ENCODE data around the gene C10orf95. TPM values are rescaled to one million over a fixed set of nuclear protein-coding genes. Genes with fewer than 3 reads are reported as not detected.

The C10orf95 gene
- total RNA-seq, 2 experiments from 2014 or later: 0.33 TPM; not detected in 1

DNA sequence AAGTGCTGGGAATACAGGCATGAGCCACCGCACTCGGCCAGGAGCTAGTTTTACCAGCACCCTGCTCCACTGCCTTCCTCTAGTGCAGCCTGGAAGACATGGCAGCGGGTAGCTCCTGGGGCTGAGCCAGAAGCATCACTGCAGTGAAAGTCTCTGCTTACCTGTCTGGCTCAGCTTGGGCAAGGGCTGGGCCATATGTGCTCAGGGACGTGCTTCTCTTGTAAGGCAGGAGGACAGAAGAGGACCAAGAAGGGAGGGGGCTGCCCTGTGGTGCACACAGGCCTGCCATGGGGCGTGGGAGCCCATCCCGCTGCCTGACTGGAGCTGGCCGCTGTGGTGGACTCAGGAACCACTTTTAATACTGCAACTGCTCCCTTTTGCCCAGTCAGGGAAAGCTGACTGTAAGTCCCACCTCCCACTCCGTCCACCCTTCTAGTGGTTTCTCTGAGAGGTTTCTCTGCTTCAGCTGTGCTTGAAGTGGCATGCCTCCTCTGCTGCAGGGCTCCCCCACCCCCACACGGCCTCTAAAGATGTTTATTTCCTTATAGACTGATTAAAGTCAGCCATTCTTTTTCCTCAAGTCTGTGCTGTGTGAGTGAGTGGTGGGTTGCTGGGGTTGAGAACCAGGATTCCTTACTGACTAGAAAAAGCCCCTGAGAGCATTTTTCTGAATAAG lies 25.3 kb upstream of the C10orf95 start:
- Mint-ChIP-seq H3K27ac (no peak overlapping the region), H3K9me3 (no peaks in the 10 kb centered on the region), H3K4me3 (no peak overlapping the region)

DNA sequence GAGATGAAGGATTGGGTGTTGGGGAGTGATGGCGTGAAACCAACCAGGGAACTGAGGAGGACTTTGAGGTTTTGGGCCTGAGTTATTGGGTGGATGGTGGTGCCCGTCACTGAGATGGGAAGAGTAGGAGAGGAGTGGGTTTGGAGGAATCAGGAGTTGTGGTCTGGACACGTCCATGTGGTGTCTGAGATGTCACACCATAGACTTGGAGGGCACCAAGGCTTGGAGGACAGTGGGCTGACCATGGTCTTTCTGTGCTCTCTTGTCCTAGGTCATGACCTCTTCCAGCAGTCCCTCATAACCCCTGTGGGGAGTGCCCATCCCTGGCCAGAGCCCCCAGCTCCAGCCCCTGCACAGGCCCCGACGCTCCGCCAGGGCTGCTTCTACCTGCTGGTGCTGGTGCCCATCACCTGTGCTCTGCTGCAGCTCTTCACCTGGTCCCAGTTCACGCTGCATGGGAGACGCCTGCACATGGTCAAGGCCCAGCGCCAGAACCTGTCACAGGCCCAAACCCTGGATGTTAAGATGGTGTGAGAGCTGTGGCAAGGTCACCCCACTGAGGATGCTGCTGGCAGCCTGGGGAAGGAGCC lies 24.2 kb upstream of the C10orf95 start:
- H3K9me3 Mint-ChIP-seq: no peaks in the 10 kb centered on the region
- POLR2A ChIA-PET: interaction anchor here (0.7 to 1.3 kb wide), 2 partner anchors 10 to 13 kb away, joined by 3 read pairs; no protein-coding TSS in a partner anchor
- no peak for DNase-seq
- CTCF ChIA-PET: interaction anchor here (0.6 to 1.8 kb wide), 2 partner anchors 14 to 72 kb away, joined by 3 to 5 read pairs; no protein-coding TSS in a partner anchor
- H3K4me1 Mint-ChIP-seq: peaks cover 14% of the 10 kb centered on the region
- peaks cover 21% of the 10 kb centered on the region for H3K36me3 Mint-ChIP-seq (ENCODE audit: low read depth)
- H3K27me3 Mint-ChIP-seq: no peaks in the 10 kb centered on the region
- no peak overlapping the region for H3K4me3 Mint-ChIP-seq
- H3K27ac Mint-ChIP-seq: no peak overlapping the region

More for the DNA sequence above, 25.3 kb upstream of the C10orf95 start:
- H3K27me3 Mint-ChIP-seq: no peaks in the 10 kb centered on the region
- peaks cover 30% of the 10 kb centered on the region for H3K36me3 Mint-ChIP-seq (ENCODE audit: low read depth)
- ChIA-PET CTCF (interaction anchor here (1.3 to 1.8 kb wide), 2 partner anchors 15 to 42 kb away, joined by 3 to 5 read pairs; no protein-coding TSS in a partner anchor), POLR2A (interaction anchor here (1.0 to 2.9 kb wide), 5 partner anchors 11 to 56 kb away, joined by 3 to 6 read pairs (median 3); partner anchors contain the start of genes FBXL15 and SUFU)
- peaks cover 14% of the 10 kb centered on the region for H3K4me1 Mint-ChIP-seq
- DNase-seq: no peak

DNA sequence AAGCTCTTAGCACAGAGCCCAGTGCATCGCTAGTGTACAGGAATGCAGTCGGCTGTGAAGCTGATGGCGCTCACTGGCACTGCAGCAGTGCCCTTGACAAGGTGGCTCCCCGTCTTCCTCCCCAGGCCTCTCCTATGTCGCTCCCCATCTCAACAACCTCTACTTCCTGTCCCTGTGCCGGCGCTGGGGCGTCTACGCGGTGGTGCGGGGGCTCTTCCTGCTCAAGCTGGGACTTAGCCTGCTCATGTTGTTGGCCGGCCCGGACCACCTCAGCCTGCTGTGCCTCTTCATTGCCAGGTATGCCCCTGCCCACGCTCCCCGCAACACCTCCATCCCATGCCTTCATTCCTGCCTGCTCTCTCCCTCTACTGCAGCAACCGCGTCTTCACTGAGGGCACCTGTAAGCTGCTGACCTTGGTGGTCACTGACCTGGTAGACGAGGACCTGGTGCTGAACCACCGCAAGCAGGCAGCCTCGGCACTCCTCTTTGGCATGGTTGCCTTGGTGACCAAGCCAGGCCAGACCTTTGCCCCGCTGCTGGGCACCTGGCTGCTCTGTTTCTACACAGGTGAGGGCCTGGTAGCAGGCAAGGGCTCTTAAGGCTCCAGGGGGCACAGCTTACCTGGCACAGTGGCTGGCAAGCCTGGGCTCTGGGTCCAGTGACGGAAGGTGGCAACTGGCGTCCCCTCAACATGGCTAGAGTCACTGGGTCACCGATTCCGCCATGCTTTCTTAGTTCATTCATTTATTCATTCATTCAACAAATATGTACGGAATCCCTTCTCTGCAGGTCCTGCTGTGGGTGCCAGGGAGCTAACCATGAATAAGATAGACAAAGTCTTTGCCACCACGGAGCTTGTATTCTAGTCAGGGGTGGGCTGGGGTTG lies 22.3 kb upstream of the C10orf95 start:
- peaks cover 16% of the 10 kb centered on the region for H3K36me3 Mint-ChIP-seq (ENCODE audit: low read depth)
- no peaks in the 10 kb centered on the region for H3K9me3 Mint-ChIP-seq
- ChIA-PET POLR2A (interaction anchor here (0.5 to 2.6 kb wide), 7 partner anchors 12 to 228 kb away, joined by 3 to 11 read pairs (median 3); partner anchors contain the start of genes C10orf95 and GBF1), CTCF (interaction anchor here (0.6 to 3.3 kb wide), 4 partner anchors 10 to 376 kb away, joined by 3 to 9 read pairs (median 4); no protein-coding TSS in a partner anchor)
- H3K4me3 Mint-ChIP-seq: no peak overlapping the region
- DNase-seq: peak; percentile 26
- peaks cover 16% of the 10 kb centered on the region for H3K4me1 Mint-ChIP-seq
- peak overlapping the region; percentile 56 for H3K27ac Mint-ChIP-seq
- H3K27me3 Mint-ChIP-seq: no peaks in the 10 kb centered on the region

DNA sequence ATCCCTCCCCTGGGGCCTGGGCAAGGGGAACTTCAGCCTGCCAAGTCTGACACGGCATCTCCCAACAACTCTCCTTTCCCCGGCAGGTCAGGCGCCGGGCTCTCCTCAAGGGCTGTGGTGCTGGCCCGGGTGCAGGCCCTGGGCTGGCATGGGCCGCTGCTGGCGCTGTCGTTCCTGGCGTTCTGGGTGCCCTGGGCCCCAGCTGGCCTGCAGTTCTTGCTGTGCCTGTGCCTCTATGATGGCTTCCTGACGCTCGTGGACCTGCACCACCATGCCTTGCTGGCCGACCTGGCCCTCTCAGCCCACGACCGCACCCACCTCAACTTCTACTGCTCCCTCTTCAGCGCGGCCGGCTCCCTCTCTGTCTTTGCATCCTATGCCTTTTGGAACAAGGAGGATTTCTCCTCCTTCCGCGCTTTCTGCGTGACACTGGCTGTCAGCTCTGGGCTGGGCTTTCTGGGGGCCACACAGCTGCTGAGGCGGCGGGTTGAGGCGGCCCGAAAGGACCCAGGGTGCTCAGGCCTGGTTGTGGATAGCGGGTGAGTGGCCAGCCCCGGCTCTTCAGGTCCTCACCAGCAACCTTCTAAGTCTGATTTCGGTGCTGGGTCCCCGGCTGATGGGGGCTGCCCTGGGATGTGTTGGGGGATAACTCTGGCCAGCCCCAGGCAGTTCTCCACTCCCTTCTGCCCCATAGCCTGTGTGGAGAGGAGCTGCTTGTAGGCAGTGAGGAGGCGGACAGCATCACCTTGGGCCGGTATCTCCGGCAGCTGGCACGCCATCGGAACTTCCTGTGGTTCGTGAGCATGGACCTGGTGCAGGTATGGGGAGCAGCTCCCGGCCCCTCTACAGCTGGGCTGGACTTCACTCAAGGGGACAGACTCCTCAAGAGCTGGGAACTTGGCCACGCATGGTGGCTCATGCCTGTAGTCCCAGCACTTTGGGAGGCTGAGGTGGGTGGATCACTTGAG lies 19.5 kb upstream of the C10orf95 start:
- DNase-seq: no peak
- no peaks in the 10 kb centered on the region for H3K9me3 Mint-ChIP-seq
- peaks cover 10% of the 10 kb centered on the region for H3K36me3 Mint-ChIP-seq (ENCODE audit: low read depth)
- H3K4me3 Mint-ChIP-seq: no peak overlapping the region
- H3K4me1 Mint-ChIP-seq: peaks cover 18% of the 10 kb centered on the region
- no peaks in the 10 kb centered on the region for H3K27me3 Mint-ChIP-seq
- ChIA-PET CTCF (interaction anchor here (3.3 kb wide), 1 partner anchor 240 kb away, joined by 9 read pairs; no protein-coding TSS in a partner anchor), POLR2A (interaction anchor here (1.6 kb wide), 1 partner anchor 20 kb away, joined by 10 read pairs; the partner anchor contains the start of gene C10orf95)
- H3K27ac Mint-ChIP-seq: no peak overlapping the region

DNA sequence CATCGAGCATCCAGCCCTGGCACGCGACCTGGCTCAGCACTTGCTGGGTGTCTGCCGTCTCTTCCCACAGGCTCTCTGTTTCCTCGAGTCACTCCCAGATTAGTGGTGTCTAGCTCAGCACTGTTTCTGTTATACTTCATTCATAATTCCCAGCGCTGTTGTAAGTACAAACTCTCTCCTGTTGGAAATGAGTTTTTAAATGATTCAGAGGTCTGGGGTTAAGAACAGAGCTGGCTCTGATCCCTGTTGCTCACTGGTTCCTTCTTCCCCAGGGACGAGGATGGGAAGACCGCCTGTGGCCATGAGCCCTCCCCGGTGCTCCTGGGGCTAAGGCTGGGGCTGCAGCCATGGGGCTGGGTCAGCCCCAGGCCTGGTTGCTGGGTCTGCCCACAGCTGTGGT lies 17.3 kb upstream of the C10orf95 start:
- no peak for DNase-seq
- Mint-ChIP-seq H3K27ac (no peak overlapping the region), H3K36me3 (ENCODE audit: low read depth) (peaks cover 7% of the 10 kb centered on the region), H3K4me1 (peaks cover 18% of the 10 kb centered on the region), H3K4me3 (no peak overlapping the region), H3K27me3 (no peaks in the 10 kb centered on the region), H3K9me3 (no peaks in the 10 kb centered on the region)
- ChIA-PET CTCF (interaction anchor here (1.1 to 2.3 kb wide), 2 partner anchors 10 to 70 kb away, joined by 4 to 8 read pairs; no protein-coding TSS in a partner anchor), POLR2A (interaction anchor here (0.9 to 1.6 kb wide), 4 partner anchors 8 to 310 kb away, joined by 3 to 6 read pairs (median 3); partner anchors contain the start of gene C10orf95)

DNA sequence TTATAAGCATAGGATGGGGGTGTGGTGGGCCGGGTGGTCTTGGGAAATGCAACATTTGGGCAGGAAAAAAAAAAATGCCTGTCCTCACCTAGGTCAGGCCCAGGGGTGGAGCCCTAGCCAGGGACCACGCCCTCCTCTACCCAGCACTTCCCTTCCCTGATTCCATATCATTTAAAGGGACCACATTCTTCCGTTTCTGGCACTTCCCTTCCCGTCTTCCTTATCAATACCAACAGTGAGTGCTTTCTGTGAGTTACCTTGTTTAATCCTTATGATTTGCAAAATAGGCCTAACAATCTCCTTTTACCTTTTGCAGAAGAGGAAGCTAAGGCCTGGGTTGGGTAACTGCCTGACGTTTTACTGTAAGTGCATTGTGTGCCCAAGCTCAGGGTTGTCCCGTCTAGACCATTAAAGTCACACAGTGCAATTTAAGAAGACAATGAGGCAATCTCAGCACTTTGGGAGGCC lies 16.7 kb upstream of the C10orf95 start:
- Mint-ChIP-seq H3K27ac (no peak overlapping the region), H3K36me3 (ENCODE audit: low read depth) (peaks cover 7% of the 10 kb centered on the region), H3K9me3 (no peaks in the 10 kb centered on the region), H3K27me3 (no peaks in the 10 kb centered on the region), H3K4me3 (no peak overlapping the region), H3K4me1 (peaks cover 14% of the 10 kb centered on the region)
- POLR2A ChIA-PET: interaction anchor here (1.2 kb wide), 1 partner anchor 310 kb away, joined by 3 read pairs; no protein-coding TSS in a partner anchor
- CTCF ChIA-PET: interaction anchor here (1.1 to 2.3 kb wide), 2 partner anchors 11 to 69 kb away, joined by 4 to 8 read pairs; no protein-coding TSS in a partner anchor
- DNase-seq: no peak

DNA sequence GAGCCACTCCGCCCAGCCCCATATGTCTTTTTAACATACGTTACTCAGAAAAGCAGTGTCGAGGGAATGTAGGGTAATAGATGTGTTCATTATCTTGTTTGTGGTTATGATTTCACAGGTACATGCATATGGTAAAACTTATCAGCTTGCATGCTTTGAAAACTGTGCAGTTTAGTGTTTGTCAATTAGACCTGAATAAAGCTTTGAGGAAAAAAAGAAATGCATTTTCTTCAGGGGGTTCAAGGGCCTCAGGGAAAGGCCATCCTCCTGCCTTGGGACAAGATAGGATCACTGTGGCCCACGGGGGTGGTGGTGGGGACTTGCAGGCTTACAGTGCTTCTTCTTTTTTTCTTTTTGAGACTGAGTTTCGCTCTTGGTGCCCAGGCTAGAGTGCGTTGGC lies 16.0 kb upstream of the C10orf95 start:
- Mint-ChIP-seq H3K36me3 (ENCODE audit: low read depth) (peaks cover 4% of the 10 kb centered on the region), H3K4me1 (peaks cover 17% of the 10 kb centered on the region), H3K27ac (no peak overlapping the region), H3K9me3 (no peaks in the 10 kb centered on the region), H3K27me3 (no peaks in the 10 kb centered on the region), H3K4me3 (no peak overlapping the region)
- no peak for DNase-seq
- CTCF ChIA-PET: interaction anchor here (1.1 to 2.3 kb wide), 2 partner anchors 11 to 68 kb away, joined by 4 to 8 read pairs; no protein-coding TSS in a partner anchor
- POLR2A ChIA-PET: no interaction called here

DNA sequence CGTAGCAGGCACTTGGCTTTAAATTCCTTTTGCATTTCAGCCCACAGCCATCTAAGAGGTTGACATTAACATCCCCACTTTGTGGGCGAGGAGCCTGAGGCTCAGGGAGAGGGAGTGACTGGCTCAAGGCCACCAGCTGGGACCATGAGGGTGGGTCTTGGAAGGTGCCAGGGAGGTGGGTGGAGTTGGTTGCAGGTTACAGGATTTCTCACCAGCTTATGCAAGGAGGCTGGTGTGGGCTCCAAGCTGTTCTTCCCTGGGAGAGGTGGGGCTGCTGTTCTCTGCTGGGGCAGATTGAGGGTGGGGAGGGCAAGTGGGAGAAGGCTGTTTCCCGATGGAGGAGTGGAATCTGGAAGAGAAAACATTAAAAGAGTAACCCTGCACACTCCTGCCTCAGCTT lies 14.1 kb upstream of the C10orf95 start:
- POLR2A ChIA-PET: interaction anchor here (1.0 kb wide), 1 partner anchor 11 kb away, joined by 3 read pairs; no protein-coding TSS in a partner anchor
- peaks cover 36% of the 10 kb centered on the region for H3K4me1 Mint-ChIP-seq
- H3K36me3 Mint-ChIP-seq (ENCODE audit: low read depth): peaks cover 4% of the 10 kb centered on the region
- H3K27me3 Mint-ChIP-seq: no peaks in the 10 kb centered on the region
- H3K4me3 Mint-ChIP-seq: no peak overlapping the region
- CTCF ChIA-PET: no interaction called here
- no peaks in the 10 kb centered on the region for H3K9me3 Mint-ChIP-seq
- H3K27ac Mint-ChIP-seq: no peak overlapping the region
- DNase-seq: no peak

DNA sequence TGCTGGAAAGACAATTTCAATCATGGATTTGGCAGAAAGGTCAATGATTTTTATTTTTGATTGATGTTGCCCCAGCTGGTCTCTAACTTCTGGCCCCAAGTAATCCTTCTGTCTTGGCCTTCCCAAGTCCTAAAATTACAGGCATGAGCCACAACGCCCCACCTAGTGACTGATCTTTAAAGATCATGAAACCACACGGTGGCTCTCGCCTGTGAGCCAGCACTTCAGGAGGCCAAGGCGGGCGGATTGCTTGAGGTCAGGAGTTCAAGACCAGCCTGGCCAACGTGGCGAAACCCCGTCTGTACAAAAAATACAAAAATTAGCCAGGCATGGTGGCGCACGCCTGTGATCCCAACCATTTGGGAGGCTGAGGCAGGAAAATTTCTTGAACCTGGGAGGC lies 12.6 kb upstream of the C10orf95 start:
- ChIA-PET CTCF (interaction anchor here (1.3 kb wide), 1 partner anchor 65 kb away, joined by 6 read pairs; no protein-coding TSS in a partner anchor), POLR2A (interaction anchor here (4.2 kb wide), 1 partner anchor 43 kb away, joined by 18 read pairs; the partner anchor contains the start of gene FBXL15)
- Mint-ChIP-seq H3K36me3 (ENCODE audit: low read depth) (no peaks in the 10 kb centered on the region), H3K4me3 (no peak overlapping the region), H3K4me1 (peaks cover 35% of the 10 kb centered on the region), H3K27me3 (no peaks in the 10 kb centered on the region), H3K27ac (no peak overlapping the region), H3K9me3 (no peaks in the 10 kb centered on the region)
- no peak for DNase-seq

DNA sequence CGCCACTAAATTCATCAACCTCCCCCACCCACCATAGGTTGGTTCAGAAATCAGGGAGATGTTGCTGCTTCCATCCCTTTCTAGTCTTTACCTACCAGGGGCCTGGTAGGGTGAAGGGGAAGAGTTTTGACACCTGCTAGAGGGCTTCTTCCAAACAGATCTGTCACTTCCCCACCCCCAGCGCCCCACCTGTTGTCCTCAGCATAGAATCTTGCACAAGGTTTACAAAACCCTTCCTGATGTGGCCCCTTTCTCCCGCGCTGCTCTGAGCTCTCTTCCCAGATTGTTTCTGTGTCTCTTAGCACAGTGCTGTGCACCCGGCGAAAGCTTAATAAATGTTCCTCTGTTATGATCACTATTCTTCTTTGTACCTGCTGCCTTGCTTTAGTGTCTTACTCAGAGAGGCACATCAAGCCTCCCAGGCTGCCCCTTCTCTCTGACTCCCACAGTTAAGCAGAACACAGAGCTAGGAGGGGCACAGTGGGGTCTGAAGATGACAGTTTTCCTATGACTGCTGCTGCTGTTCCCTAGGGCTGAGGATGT lies 11.2 kb upstream of the C10orf95 start:
- H3K27ac Mint-ChIP-seq: no peak overlapping the region
- no peaks in the 10 kb centered on the region for H3K9me3 Mint-ChIP-seq
- H3K36me3 Mint-ChIP-seq (ENCODE audit: low read depth): no peaks in the 10 kb centered on the region
- POLR2A ChIA-PET: interaction anchor here (0.7 to 4.2 kb wide), 9 partner anchors 11 to 222 kb away, joined by 3 to 73 read pairs (median 3); partner anchors contain the start of genes C10orf95, FBXL15, NFKB2 and PITX3
- DNase-seq: no peak
- CTCF ChIA-PET: interaction anchor here (0.6 to 3.3 kb wide), 7 partner anchors 10 to 111 kb away, joined by 3 to 22 read pairs (median 6); partner anchors contain the start of genes ACTR1A and C10orf95
- H3K4me1 Mint-ChIP-seq: peaks cover 31% of the 10 kb centered on the region
- peak overlapping the region; percentile 84 for H3K4me3 Mint-ChIP-seq
- H3K27me3 Mint-ChIP-seq: no peaks in the 10 kb centered on the region
